K562 (cell line): Measurements from ENCODE around the gene MCM7. TPM values are rescaled to one million over a fixed set of nuclear protein-coding genes. Genes with fewer than 3 reads are reported as not detected.

Experiments used
- ARHGAP35 ChIP-seq: fragments of 450-650 bp; IDR thresholded peaks from 2 replicates; pipeline ENCODE4 v1.6.1; 2018; ENCODE audit not compliant: partially characterized antibody
- C11orf30 ChIP-seq: fragments of 450-650 bp; IDR thresholded peaks from 2 replicates; pipeline ENCODE4 v1.6.1; 2016; ENCODE audit warnings: low read depth, mild to moderate bottlenecking
- DPF2 ChIP-seq: fragments of 450-650 bp; IDR thresholded peaks from 2 replicates; pipeline ENCODE4 v1.6.1; 2016
- GTF3C2 ChIP-seq: IDR thresholded peaks from 3 replicates; pipeline ENCODE4 v1.6.1; 2011; ENCODE audit warnings: borderline replicate concordance, mild to moderate bottlenecking, moderate library complexity; ENCODE audit not compliant: insufficient read length; ENCODE audit errors: extremely low read depth
- HINFP ChIP-seq: fragments of 450-650 bp; conservative IDR thresholded peaks from 2 replicates; pipeline ENCODE4 v1.6.1; 2016; ENCODE audit warnings: missing genetic modification characterization, low read depth, mild to moderate bottlenecking, control low read depth, missing compliant biosample characterization
- JUND ChIP-seq, 2 experiments: IDR thresholded peaks; 2 replicates in 1 of 2; 3 replicates in 1 of 2; pipeline ENCODE4 v1.6.1; 2011; ENCODE audit warnings: borderline replicate concordance in 2 of 2, low read depth in 2 of 2, low read length in 2 of 2, improper control_type of control experiment in 1 of 2, missing biosample characterization in 1 of 2, missing genetic modification characterization in 1 of 2, missing genetic modification reagents in 1 of 2
- POLR2G ChIP-seq: fragments of 200-400 bp; formaldehyde crosslinking; IDR thresholded peaks from 2 replicates; pipeline ENCODE4 v1.6.1; 2017; ENCODE audit warnings: low read depth, mild to moderate bottlenecking, antibody characterized with exemption, low read length, moderate library complexity
- PTBP1 ChIP-seq: fragments of 200-400 bp; formaldehyde crosslinking; IDR thresholded peaks from 2 replicates; pipeline ENCODE4 v1.6.1; 2017; ENCODE audit warnings: low read depth, low read length
- TFAP4 ChIP-seq: sonication (generic); formaldehyde crosslinking; IDR thresholded peaks from 2 replicates; pipeline ENCODE4 v1.8.0; 2022; ENCODE audit warnings: missing genetic modification reagents, mild to moderate bottlenecking, moderate library complexity, borderline replicate concordance
- ZNF785 ChIP-seq: fragments of 250-450 bp; sonication (Bioruptor Pico); IDR thresholded peaks from 2 replicates; pipeline ENCODE4 v1.4.0; 2020; ENCODE audit warnings: mild to moderate bottlenecking
- polyA plus RNA-seq, 8 experiments: library from polyadenylated mRNA; depleted of rRNA in 4 of 8; stranded (reverse) in 5 of 8; unstranded in 3 of 8; fragments of >200 nt; fragmentation: Nextera tagmentation in 2 of 8; fragmentation: Illumina TruSeq in 1 of 8; extraction: Ambion mirVana in 2 of 8; extraction: Trizol in 1 of 8; gene quantifications; 2 replicates each; pipeline versions ENCODE4 v1.2.1 to v1.2.3, GENCODE V29; 2011 to 2014; ENCODE audit warnings: inconsistent platforms in 1 of 8, missing spikeins in 1 of 8
- total RNA-seq, 7 experiments: library from RNA; depleted of rRNA in 6 of 7; stranded (reverse); fragments of >200 nt in 6 of 7; fragmentation: Illumina TruSeq in 2 of 7; extraction: Trizol in 2 of 7; gene quantifications; 2 replicates each; pipeline versions ENCODE4 v1.2.1 to v1.2.3, GENCODE V29; 2011 to 2021; ENCODE audit warnings: low replicate concordance in 1 of 7
- TF ChIP-seq, protein P1 (sequence below): fragments of 450-650 bp; IDR thresholded peaks from 2 replicates; pipeline ENCODE4 v1.6.1; 2016; ENCODE audit warnings: low read depth

Gene MCM7
- total and polyA plus RNA-seq, 9 of the 15 experiments (the other 6 are each of a cell fraction or from before 2014, with no cell fraction given), result 329 to 856 (median 437) TPM

- TF ChIP-seq TFAP4 (CRISPR knock-in tag) (peak; percentile 90), JUND (IDR thresholded peaks at IDR 0.05; ENCODE audit: borderline replicate concordance, low read depth, low read length) (peak; percentile 45; the same call in 1 of the 2 replicates), JUND (tag; IDR thresholded peaks at IDR 0.05; ENCODE audit: borderline replicate concordance, low read depth, low read length) (no peak), PTBP1 (0 out of 2 replicates have a peak, but pooled peaks have one; percentile 47), POLR2G (peak; percentile 68), GTF3C2 (no peak), HINFP (0 out of 2 replicates have a peak, but pooled peaks have one; percentile 32), DPF2 (peak; percentile 56), ARHGAP35 (peak; percentile 65), ZNF785 (CRISPR knock-in tag) (no peak), C11orf30 (no peak)
- TF ChIP-seq, protein P1, sequence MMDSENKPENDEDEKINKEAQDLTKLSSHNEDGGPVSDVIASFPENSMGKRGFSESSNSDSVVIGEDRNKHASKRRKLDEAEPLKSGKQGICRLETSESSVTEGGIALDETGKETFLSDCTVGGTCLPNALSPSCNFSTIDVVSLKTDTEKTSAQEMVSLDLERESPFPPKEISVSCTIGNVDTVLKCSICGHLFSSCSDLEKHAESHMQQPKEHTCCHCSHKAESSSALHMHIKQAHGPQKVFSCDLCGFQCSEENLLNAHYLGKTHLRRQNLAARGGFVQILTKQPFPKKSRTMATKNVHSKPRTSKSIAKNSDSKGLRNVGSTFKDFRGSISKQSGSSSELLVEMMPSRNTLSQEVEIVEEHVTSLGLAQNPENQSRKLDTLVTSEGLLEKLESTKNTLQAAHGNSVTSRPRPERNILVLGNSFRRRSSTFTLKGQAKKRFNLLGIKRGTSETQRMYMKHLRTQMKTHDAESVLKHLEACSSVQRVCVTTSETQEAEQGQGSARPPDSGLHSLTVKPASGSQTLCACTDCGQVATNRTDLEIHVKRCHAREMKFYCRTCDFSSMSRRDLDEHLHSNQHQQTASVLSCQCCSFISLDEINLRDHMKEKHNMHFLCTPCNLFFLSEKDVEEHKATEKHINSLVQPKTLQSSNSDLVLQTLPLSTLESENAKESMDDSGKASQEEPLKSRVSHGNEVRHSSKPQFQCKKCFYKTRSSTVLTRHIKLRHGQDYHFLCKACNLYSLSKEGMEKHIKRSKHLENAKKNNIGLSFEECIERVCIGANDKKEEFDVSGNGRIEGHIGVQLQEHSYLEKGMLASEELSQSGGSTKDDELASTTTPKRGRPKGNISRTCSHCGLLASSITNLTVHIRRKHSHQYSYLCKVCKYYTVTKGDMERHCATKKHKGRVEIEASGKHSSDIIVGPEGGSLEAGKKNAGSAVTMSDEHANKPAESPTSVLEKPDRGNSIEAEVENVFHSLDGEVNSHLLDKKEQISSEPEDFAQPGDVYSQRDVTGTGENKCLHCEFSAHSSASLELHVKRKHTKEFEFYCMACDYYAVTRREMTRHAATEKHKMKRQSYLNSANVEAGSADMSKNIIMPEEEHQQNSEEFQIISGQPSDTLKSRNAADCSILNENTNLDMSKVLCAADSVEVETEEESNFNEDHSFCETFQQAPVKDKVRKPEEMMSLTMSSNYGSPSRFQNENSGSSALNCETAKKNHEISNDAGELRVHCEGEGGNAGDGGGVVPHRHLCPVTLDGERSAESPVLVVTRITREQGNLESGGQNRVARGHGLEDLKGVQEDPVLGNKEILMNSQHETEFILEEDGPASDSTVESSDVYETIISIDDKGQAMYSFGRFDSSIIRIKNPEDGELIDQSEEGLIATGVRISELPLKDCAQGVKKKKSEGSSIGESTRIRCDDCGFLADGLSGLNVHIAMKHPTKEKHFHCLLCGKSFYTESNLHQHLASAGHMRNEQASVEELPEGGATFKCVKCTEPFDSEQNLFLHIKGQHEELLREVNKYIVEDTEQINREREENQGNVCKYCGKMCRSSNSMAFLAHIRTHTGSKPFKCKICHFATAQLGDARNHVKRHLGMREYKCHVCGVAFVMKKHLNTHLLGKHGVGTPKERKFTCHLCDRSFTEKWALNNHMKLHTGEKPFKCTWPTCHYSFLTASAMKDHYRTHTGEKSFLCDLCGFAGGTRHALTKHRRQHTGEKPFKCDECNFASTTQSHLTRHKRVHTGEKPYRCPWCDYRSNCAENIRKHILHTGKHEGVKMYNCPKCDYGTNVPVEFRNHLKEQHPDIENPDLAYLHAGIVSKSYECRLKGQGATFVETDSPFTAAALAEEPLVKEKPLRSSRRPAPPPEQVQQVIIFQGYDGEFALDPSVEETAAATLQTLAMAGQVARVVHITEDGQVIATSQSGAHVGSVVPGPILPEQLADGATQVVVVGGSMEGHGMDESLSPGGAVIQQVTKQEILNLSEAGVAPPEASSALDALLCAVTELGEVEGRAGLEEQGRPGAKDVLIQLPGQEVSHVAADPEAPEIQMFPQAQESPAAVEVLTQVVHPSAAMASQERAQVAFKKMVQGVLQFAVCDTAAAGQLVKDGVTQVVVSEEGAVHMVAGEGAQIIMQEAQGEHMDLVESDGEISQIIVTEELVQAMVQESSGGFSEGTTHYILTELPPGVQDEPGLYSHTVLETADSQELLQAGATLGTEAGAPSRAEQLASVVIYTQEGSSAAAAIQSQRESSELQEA, result peak; percentile 64; the same call in 1 of the 2 replicates
These were observed 29.6 kb upstream of the MCM7 start (continued) for GRCh38 chr7:100130608-100131453.
